Kasumi-1 (cell line): Measurements from ENCODE around the gene LRRC2.
"Not testable (repeated sequence)": the region's sequence is repeated elsewhere in the genome, so short reads cannot be mapped to it uniquely, and the experiment has no call there.

Source experiments
- DNase-seq, 2 experiments: peaks; one replicate each; lab custom pipeline; 2025; lab: John Stamatoyannopoulos, UW

Gene LRRC2

DNA sequence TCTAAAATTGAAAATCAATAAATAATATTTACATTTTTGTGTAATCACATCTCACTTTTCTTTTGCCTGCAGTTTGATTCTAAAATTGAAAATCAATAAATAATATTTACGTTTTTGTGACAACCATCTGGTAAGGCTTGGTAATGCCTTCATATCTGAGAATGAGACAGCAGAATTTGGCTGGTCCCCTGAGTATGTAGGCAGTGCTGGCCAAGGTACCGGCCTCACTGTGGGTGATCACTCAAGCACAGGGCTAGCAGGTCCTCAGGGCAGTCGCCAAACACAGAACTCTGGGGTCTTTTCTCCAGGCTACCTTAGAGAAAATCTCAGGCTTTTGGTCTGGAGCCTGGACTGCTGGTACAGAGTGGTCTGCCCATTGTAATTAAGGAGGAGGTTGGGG, 42.1 kb downstream of the LRRC2 start:
- DNase-seq = no peak

- DNase-seq = no peak
Observed at GRCh38 chr3:46523556-46523955, 42.5 kb downstream of the LRRC2 start.

DNA sequence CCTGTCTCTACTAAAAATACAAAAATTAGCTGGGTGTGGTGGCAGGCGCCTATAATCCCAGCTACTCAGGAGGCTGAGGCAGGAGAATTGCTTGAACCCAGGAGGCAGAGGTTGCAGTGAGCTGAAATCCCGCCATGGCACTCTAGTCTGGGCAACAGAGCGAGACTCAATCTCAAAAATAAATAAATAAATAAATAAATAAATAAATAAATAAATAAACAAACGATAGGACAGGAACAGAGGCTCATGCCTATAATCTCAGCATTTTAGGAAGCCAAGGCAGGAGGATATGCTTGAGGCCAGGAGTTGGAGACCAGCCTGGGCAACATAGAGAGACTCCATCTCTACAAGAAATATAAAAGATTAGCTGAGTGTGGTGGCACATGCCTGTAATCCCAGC, 43.9 kb downstream of the LRRC2 start:
- DNase-seq = not testable (repeated sequence)

- no peak for DNase-seq
Observed at GRCh38 chr3:46521096-46521495, 45.0 kb downstream of the LRRC2 start.

DNA sequence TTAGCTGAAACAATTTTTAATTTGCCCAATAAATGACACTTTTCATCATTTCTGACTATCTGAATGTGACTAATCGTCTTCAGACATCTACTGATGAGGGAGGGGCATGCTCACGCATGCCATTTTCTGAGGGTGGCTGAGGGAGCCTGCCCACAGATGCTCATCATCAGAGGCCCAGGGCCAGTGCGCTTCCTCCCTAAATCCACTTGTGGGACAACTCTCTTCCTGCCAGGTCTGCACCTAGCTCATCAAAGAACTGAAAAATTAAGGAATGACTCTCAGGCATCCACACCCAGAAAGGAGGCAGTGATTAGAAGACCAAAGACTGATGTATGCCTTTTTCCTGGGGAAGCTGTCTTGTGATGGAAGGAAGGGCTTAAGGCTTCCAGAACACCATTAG, 45.6 kb downstream of the LRRC2 start:
- no peak for DNase-seq

DNA sequence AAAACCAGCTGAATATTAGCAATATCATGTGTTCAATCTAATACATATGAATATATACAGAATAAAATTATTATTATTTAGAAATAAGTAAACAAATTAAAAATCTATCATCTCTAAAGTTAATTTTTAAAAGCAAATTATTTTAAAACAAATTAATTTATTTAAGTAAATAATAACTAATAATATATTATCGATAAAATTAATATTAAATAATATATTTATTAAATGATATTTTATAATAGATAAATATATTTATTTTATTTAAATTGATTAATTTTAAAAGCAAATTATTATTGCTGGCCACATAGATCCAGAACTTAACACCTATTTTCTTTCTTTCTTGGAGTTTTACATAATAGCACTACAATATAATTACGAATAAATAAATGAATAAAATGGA, 46.1 kb downstream of the LRRC2 start:
- no peak for DNase-seq

DNA sequence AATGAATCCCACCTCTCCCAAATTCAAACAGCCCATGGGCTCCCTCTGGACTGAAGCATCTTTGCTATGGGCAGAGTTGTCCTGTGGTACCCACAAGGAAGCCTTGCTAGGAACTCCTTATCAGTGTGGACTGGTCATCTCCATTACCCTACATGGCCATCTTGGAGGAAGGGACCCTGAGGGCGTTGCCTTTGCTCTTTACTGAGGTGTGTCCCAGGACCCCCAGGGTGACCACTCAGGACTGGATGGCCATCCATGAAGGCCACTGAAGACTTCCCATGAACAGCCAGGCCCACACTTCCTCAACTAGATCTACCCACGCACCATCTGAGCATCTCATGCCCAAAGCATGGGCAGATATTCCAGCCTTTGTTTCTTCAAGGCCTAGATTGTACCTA, 48.3 kb downstream of the LRRC2 start:
- DNase-seq = no peak

- DNase-seq = no peak
Observed at GRCh38 chr3:46517016-46517783, 48.9 kb downstream of the LRRC2 start.

GRCh38 chr3:46516521-46516920, 49.6 kb downstream of the LRRC2 start:
- no peak for DNase-seq

- DNase-seq = no peak
Observed at GRCh38 chr3:46512191-46512749, 53.8 kb downstream of the LRRC2 start.

DNA sequence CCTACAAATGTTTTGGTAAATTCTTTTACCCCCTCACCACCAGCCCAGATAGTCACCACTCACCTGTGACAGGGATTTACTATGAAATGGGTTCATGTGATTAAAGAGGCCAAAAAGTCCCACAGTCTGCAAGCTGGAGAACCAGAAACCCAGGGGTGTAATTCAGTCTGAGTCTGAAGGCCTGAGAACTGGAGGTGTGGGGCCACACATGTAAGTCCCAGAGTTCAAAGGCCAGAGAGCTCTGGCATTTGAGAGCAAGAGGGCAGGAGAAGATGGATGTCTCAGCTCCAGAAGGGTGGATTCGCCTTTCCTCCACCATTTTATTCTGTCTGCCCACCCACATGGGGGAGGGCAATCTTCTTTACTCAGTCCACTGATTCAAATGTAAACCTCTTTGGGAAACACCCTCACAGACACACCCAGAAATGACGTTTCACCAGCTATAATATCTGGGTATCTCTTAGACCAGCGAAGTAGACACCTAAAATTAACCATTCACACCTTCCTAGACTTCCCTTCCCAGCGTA, 56.4 kb downstream of the LRRC2 start:
- no peak for DNase-seq

- no peak for DNase-seq
Observed at GRCh38 chr3:46508850-46509591, 57.1 kb downstream of the LRRC2 start.

- no peak for DNase-seq
Observed at GRCh38 chr3:46506526-46506925, 59.6 kb downstream of the LRRC2 start.

DNA sequence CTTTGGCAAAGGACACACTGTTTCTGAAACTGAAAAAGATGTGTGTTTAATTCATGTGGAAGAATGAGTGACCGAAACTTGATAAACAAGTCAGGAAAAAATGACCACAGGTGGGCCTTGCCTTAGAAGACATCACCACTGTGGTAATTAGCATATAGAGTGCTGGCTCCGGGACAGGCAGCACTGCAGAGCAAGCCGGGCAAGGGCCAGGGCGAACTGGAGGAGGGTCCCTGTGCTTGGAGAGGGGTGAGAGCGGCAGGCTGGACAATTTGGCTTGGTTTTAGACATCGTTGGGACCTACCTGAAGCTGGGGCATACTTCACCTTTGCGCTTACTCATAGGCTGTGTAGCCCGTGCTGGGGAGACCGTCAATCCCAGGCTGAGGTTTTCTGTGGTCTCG, 60.1 kb downstream of the LRRC2 start:
- no peak for DNase-seq

- no peak for DNase-seq
Observed at GRCh38 chr3:46504789-46505188, 61.3 kb downstream of the LRRC2 start.

GRCh38 chr3:46503200-46503874, 62.8 kb downstream of the LRRC2 start:
- DNase-seq = no peak

GRCh38 chr3:46501702-46502101, 64.4 kb downstream of the LRRC2 start:
- DNase-seq = no peak

DNA sequence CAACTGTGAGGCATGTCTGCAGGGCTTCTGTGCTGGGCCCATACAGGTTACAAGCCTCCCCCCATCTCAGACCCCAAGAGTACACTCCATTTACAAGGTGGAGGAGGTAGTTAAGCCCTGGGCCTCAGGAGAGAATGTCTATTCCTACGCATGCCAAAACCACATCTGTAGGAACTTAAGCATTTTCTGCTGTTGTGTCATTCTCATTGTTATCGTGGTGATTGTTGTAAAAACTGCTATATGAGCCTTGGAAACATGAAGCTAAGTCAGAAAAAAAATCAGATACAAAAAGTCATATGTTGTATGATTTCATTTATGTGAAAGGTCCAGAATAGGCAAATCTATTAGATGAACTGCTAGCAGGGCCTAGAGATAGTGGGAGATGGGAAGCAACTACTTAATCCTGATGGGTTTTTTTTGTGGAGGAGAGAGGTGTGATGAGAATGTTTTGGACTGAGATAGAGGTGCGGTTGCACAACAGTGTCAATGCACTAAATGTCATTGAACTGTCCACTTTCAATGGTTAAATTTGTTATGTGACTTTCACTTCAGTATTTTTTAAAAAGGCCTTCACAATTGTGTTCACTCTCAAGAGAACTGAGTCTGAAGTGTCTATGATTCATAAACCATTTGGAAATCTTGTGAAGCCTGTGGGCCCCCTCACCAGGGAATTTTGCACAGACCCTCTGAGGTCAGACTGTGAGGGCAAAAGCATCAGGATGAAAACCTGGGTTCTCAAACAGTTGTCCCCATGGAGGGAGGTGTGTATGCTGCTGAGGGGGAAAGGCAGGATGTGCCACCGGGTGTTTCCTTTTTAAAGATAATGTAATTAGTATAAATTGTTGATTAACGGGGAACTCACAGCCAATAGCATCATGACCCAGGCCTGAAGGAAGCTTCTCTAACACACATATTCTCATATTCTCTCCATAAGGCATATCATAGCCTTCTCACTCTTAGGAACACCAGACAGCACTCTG, 65.2 kb downstream of the LRRC2 start:
- no peak for DNase-seq

GRCh38 chr3:46498916-46499519, 67.1 kb downstream of the LRRC2 start:
- no peak for DNase-seq

GRCh38 chr3:46497556-46498265, 68.4 kb downstream of the LRRC2 start, which contains the start of gene RTP3:
TSS of gene RTP3 (plus strand) at chr3:46497976. CDS start at chr3:46498063, 87 bp downstream.
- DNase-seq = no peak
